Hepatocyte (in vitro differentiated cells): ENCODE data around the gene AARSD1. TPM values are rescaled to one million over a fixed set of nuclear protein-coding genes. Genes with fewer than 3 reads are reported as not detected.

Source experiments
- DNase-seq: peaks from one replicate; pipeline ENCODE4 v3.0.0-alpha.2; 2016; ENCODE audit warnings: low spot score
- H2AFZ ChIP-seq: fragments of 200-600 bp; sonication (generic); 2 replicates; pipeline ENCODE4 v1.6.0; 2016; ENCODE audit warnings: antibody characterized with exemption, mild to moderate bottlenecking
- H3K27ac ChIP-seq: fragments of 200-600 bp; sonication (generic); 2 replicates; pipeline ENCODE4 v1.5.1; 2016; ENCODE audit warnings: mild to moderate bottlenecking
- H3K27me3 ChIP-seq: fragments of 200-600 bp; sonication (generic); 2 replicates; pipeline ENCODE4 v1.6.1; 2016
- H3K36me3 ChIP-seq: fragments of 200-600 bp; sonication (generic); replicated peaks from 2 replicates; pipeline ENCODE4 v1.5.1; 2016; ENCODE audit warnings: low read depth; ENCODE audit not compliant: insufficient read depth
- H3K4me1 ChIP-seq: fragments of 200-600 bp; sonication (generic); 2 replicates; pipeline ENCODE4 v1.5.1; 2016; ENCODE audit warnings: mild to moderate bottlenecking, moderate library complexity; ENCODE audit not compliant: insufficient read depth
- H3K4me2 ChIP-seq: fragments of 200-600 bp; sonication (generic); 2 replicates; pipeline ENCODE4 v1.6.0; 2016
- H3K4me3 ChIP-seq: fragments of 200-600 bp; sonication (generic); 2 replicates; pipeline ENCODE4 v1.5.1; 2016; ENCODE audit warnings: mild to moderate bottlenecking
- H3K79me2 ChIP-seq: fragments of 200-600 bp; sonication (generic); 2 replicates; pipeline ENCODE4 v1.6.0; 2017; ENCODE audit warnings: mild to moderate bottlenecking
- H3K9me2 ChIP-seq: fragments of 200-600 bp; sonication (generic); replicated peaks from 2 replicates; pipeline ENCODE4 v1.6.0; 2017; ENCODE audit warnings: mild to moderate bottlenecking; ENCODE audit not compliant: insufficient read depth
- H3K9me3 ChIP-seq: fragments of 200-600 bp; sonication (generic); 2 replicates; pipeline ENCODE4 v1.5.1; 2016; ENCODE audit warnings: low read depth, mild to moderate bottlenecking
- H4K20me1 ChIP-seq: fragments of 200-600 bp; sonication (generic); 2 replicates; pipeline ENCODE4 v1.6.0; 2016; ENCODE audit warnings: mild to moderate bottlenecking; ENCODE audit not compliant: insufficient read depth, poor library complexity, severe bottlenecking
- EZH2 ChIP-seq: fragments of 200-600 bp; sonication (generic); IDR thresholded peaks from 2 replicates; pipeline ENCODE4 v1.6.1; 2016; ENCODE audit warnings: antibody characterized with exemption, mild to moderate bottlenecking, borderline replicate concordance
- EZH2phosphoT487 ChIP-seq: fragments of 200-600 bp; sonication (generic); IDR thresholded peaks from one replicate; pipeline ENCODE4 v1.6.1; 2018; ENCODE audit warnings: antibody characterized with exemption, mild to moderate bottlenecking, low read depth, moderate library complexity; ENCODE audit not compliant: unreplicated experiment, severe bottlenecking
- WGBS: methylation state at CpG from one replicate; pipeline ENCODE4 v1.1.6; 2016; ENCODE audit warnings: low lambda C conversion rate; ENCODE audit errors: missing lambda C conversion rate; 5-methylcytosine and 5-hydroxymethylcytosine counted together
- polyA plus RNA-seq: library from polyadenylated mRNA; unstranded; fragments of >200 nt; fragmentation: Nextera tagmentation; extraction: Ambion mirVana; gene quantifications from 2 replicates; pipeline ENCODE4 v1.2.1, GENCODE V29; 2016
- total RNA-seq: library from RNA; depleted of rRNA; stranded (reverse); fragments of >200 nt; gene quantifications from 2 replicates; pipeline ENCODE4 v1.2.3, GENCODE V29; 2014
- TF ChIP-seq, protein P1 (sequence below): fragments of 200-600 bp; sonication (generic); IDR thresholded peaks from 2 replicates; pipeline ENCODE4 v1.5.1; 2016; ENCODE audit warnings: antibody characterized with exemption, mild to moderate bottlenecking; ENCODE audit not compliant: poor library complexity

The AARSD1 gene
- total and polyA plus RNA-seq, 2 experiments from 2014 or later = 25.8 to 41.0 TPM

DNA sequence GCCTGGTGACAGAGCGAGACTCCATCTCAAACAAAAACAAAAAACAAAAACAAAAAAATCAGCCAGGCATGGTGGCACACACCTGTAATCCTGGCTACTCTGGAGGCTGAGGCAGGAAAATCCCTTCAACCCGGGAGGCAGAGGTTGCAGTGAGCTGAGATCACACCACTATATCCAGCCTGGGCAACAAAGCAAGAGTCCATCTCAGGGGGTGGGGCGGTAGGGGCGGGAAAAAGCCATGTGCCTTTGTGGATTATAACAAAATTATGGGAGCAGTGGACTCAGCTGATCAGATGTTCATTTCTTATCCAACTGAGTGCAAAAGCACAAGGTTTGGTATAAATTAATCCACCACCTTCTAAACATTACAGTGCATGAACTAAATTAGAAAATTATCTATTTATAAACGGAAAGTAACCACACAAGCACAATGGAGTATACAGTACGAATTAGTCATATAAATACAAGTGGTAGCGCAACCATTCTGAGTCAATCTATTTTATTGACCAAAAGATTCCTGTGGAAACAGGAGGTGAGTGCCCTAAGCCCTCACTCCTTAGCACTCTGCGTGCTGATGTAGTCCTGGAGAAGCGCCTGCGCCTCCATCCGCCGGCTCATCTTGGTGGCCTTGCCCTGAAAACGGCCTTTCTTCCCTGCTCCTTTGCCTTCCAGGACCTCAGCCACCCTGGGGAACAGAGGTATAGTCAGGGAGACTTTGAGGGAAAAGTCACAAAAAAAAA lies 14.0 kb downstream of the AARSD1 start:
- Histone ChIP-seq H3K4me2 (no peak overlapping the region), H3K27me3 (no peaks in the 10 kb centered on the region), H3K9me3 (no peaks in the 10 kb centered on the region), H3K36me3 (no peaks in the 10 kb centered on the region), H4K20me1 (no peaks in the 10 kb centered on the region), H3K79me2 (no peaks in the 10 kb centered on the region), H3K4me3 (no peak overlapping the region), H3K27ac (no peak overlapping the region), H2AFZ (no peak overlapping the region), H3K4me1 (no peaks in the 10 kb centered on the region), H3K9me2 (no peaks in the 10 kb centered on the region)
- WGBS = 97% methylated on average over 13 of the region's 13 CpGs
- TF ChIP-seq, protein P1, sequence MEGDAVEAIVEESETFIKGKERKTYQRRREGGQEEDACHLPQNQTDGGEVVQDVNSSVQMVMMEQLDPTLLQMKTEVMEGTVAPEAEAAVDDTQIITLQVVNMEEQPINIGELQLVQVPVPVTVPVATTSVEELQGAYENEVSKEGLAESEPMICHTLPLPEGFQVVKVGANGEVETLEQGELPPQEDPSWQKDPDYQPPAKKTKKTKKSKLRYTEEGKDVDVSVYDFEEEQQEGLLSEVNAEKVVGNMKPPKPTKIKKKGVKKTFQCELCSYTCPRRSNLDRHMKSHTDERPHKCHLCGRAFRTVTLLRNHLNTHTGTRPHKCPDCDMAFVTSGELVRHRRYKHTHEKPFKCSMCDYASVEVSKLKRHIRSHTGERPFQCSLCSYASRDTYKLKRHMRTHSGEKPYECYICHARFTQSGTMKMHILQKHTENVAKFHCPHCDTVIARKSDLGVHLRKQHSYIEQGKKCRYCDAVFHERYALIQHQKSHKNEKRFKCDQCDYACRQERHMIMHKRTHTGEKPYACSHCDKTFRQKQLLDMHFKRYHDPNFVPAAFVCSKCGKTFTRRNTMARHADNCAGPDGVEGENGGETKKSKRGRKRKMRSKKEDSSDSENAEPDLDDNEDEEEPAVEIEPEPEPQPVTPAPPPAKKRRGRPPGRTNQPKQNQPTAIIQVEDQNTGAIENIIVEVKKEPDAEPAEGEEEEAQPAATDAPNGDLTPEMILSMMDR = no peak
- TF ChIP-seq EZH2phosphoT487 (no peak), EZH2 (no peak)
- no peak for DNase-seq

DNA sequence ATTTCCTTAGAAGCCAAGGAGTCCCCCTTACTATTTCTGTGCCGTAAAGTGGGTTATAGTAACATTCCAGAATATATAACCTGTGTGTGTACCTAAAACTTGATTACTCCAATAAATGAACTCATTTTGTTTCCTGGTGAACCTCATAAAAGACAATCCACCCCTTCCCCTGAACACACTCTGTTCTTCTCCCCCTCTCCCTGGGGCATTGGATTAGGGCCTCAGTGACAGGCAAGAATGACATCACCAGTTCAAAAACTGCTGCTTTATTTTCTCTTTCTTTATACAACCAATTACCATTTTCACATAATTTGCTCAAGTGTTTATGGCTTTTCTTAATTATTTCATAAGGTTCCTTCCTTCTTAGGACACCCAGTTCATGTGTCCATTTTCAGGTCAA lies 17.4 kb downstream of the AARSD1 start:
- no peaks in the 10 kb centered on the region for H3K4me1 ChIP-seq
- H3K9me3 ChIP-seq = no peaks in the 10 kb centered on the region
- DNase-seq = no peak
- no peak overlapping the region for H3K4me2 ChIP-seq
- no peaks in the 10 kb centered on the region for H3K9me2 ChIP-seq
- no peak for TF ChIP-seq EZH2phosphoT487
- 71% methylated on average over 1 of the region's 1 CpG for WGBS
- H3K79me2 ChIP-seq = no peaks in the 10 kb centered on the region
- H4K20me1 ChIP-seq = no peaks in the 10 kb centered on the region
- H3K36me3 ChIP-seq = no peaks in the 10 kb centered on the region
- H3K4me3 ChIP-seq = no peak overlapping the region
- no peak overlapping the region for H2AFZ ChIP-seq
- H3K27ac ChIP-seq = no peak overlapping the region
- H3K27me3 ChIP-seq = no peaks in the 10 kb centered on the region

DNA sequence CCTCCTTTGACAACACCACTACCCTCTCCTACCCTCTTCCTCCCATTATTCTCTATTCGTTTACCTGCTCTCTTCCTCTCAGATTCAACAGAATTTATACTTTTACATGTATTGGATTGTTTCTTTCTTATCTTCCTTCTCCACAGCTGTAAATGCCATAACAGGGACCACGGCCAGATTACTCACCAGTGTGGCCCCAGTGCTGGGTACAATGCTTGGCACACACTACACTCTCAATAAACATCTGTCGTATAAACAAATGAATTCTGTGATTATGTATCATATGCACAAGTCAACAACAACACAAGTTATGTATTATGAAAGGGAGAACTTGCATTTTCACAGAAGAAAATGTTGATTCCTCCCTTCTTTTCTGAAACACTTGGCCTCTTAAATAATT lies 20.0 kb downstream of the AARSD1 start:
- Histone ChIP-seq H3K9me3 (no peaks in the 10 kb centered on the region), H4K20me1 (no peaks in the 10 kb centered on the region), H3K27ac (no peak overlapping the region), H3K4me3 (no peak overlapping the region), H3K27me3 (peaks cover 3% of the 10 kb centered on the region), H3K4me1 (no peaks in the 10 kb centered on the region), H3K4me2 (no peak overlapping the region), H3K36me3 (no peaks in the 10 kb centered on the region), H2AFZ (no peak overlapping the region), H3K9me2 (no peaks in the 10 kb centered on the region), H3K79me2 (no peaks in the 10 kb centered on the region)
- TF ChIP-seq EZH2phosphoT487 = no peak
- no peak for TF ChIP-seq EZH2
- TF ChIP-seq, protein P1 = no peak
- no peak for DNase-seq
- WGBS = 60% methylated on average over 3 of the region's 3 CpGs

DNA sequence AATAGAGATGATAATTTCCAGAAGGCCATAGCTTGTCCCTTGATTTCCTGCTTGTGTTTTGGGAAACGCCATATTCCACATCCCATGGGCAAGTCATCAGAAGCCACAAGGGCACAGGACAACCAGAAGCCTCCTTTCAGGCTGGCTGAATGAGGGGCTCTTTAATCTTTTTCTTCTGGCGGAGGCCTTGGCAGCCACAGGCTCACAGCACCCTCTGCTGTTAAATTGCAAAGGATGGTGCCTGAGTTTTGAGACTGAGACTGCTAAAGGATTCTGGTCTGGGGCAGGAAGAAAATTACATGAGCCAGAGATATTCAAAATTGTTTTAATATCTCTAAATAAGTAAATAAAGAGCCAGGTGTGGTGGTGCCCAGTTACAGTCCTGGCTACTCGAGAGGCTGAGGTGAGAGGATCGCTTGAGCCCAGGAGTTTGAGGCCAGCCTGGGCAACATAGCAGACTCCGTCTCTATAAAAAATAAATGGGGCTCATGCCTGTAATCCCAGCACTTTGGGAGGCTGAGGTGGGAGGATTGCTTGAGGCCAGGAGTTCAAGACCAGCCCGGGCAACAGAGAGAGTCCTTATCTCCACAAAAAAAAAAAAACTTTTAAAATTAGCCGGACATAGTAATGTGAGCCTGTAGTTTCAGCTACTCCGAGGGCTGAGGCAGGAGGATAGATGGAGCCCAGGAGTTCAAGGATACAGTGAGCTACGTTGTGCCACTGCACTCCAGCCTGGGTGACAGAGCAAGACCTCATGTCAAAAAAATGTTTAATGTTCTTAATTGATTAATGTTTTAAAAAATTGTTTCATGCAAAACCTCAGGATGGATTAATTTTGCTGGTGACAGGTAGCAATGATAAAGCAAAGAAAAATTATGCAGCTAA lies 26.3 kb downstream of the AARSD1 start:
- H3K36me3 ChIP-seq = no peaks in the 10 kb centered on the region
- no peak overlapping the region for H3K4me3 ChIP-seq
- peak; percentile 74 for DNase-seq
- H4K20me1 ChIP-seq = no peaks in the 10 kb centered on the region
- H3K4me2 ChIP-seq = no peak overlapping the region
- no peak overlapping the region for H3K27ac ChIP-seq
- H3K4me1 ChIP-seq = no peaks in the 10 kb centered on the region
- no peaks in the 10 kb centered on the region for H3K9me3 ChIP-seq
- H3K9me2 ChIP-seq = no peaks in the 10 kb centered on the region
- H3K79me2 ChIP-seq = no peaks in the 10 kb centered on the region
- no peak for TF ChIP-seq EZH2phosphoT487
- TF ChIP-seq, protein P1 = peak; percentile 72
- peaks cover 3% of the 10 kb centered on the region for H3K27me3 ChIP-seq
- no peak overlapping the region for H2AFZ ChIP-seq
- WGBS = 44% methylated on average over 9 of the region's 9 CpGs
